NCI-H2227 (cell line): ENCODE results near the gene NSMCE1.
A peak's percentile ranks its signal among the peaks of the same experiment; 100 is the strongest.

Experiments used
- DNase-seq: peaks from one replicate; lab custom pipeline; 2025; ENCODE audit not compliant: unreplicated experiment; lab: John Stamatoyannopoulos, UW

NSMCE1 gene

GRCh38 chr16:27232901-27233625, 35.5 kb downstream of the NSMCE1 start:
- DNase-seq = no peak

GRCh38 chr16:27232061-27232900, 36.3 kb downstream of the NSMCE1 start:
- DNase-seq = no peak

GRCh38 chr16:27231692-27232060, 36.9 kb downstream of the NSMCE1 start:
- DNase-seq = no peak

DNA sequence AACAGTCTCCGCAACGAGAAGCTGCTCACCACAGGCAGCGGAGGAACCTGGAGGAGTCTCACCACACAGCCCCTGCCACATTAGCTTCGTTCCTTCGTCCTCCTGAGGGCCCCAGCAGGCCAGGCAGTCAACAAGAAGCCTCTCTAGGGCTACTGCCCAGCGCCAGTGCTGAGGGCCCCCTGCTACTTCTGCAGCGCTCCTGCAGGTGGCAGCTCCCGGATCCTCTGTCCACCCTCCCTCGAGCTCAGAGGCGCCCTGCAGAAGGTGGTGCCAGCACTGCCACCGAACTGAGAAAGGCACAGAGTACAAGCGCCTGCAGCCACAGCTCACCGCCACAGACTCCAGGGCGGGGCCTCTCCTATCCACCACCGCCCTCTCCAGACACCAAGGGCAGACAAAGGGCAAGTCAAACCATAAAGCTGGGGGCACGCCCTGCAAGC, 38.0 kb downstream of the NSMCE1 start:
- no peak for DNase-seq

DNA sequence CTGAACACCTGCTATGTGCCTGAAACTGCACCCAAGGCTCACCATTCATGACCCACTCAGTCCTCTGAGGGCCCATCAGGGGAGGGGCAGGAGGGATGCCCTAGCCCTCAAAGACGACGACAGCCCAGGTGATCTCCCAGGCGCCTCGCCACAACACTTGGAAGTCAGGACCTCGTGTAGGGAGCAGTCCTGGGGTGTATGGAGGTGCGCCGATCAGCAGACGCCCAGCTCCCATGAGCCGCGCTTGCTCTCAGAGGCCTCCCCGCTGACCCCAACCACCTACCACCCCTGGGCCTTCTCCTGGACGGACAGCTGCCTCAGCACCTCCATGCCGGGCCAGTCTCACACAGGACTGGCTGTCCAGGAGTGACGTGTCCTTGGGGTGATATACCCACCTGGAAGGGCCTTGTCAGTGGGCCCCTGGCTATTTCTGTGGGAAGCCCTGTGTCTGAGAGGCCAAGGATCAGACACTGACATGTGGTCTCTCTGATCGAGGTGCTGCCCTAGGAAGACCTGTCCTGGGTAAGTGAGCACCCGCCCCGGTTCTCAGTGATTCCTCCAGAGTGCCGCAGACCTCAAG, 38.6 kb downstream of the NSMCE1 start:
- DNase-seq = no peak

GRCh38 chr16:27228621-27229501, 39.7 kb downstream of the NSMCE1 start:
- no peak for DNase-seq

DNA sequence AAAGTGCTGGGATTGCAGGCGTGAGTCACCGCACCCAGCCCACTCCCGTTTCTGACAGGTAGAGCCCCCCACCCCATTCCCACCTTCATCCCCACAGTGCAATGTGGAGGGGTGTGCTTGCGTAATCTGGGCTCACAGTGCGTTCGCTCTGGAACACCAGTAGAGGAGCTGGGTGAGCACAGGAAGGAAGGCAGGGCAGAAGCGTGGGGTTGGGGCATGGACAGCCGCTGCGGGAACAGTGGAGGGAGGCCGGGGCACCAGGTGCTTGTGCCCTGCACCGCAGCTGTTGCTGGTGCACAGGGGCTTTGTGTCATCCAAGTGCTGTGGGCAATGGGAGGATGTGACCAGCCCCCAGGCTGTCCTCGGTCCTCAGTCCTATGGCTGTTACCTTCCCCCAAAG, 40.5 kb downstream of the NSMCE1 start:
- no peak for DNase-seq

DNA sequence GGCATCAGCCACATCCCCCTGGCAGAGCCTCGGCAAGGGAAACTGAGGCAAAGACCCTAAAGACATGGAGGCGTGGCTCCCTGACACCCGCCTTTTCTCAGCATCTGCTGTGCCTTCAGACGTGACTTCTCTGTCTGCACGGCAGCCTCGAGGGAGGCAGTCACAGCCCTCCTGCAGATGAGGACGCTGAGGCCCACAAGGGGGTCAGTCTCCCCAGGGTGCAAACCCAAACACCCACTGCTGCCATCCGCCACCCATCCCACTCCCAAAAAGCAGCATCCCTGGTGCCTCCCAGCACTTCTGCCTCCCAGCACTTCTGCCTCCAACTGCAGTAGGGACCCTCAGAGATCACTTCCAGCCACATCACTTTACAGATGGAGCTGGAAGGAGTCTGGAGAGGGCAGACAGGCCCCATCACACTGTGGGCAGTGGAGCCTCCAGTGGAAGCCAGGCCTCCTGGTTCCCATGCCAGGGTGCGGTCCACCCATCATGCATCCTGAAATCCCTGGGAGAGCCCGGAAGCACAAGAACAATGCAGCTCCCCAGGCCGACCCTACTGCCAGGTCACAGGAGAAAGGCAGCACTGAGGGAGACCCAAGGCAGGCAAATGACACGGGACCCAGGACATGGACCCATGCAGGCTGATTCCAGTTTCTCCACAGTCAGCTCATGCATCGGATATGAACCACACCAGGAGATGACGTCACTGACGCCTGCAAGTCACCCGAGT, 41.4 kb downstream of the NSMCE1 start:
- DNase-seq = no peak

DNA sequence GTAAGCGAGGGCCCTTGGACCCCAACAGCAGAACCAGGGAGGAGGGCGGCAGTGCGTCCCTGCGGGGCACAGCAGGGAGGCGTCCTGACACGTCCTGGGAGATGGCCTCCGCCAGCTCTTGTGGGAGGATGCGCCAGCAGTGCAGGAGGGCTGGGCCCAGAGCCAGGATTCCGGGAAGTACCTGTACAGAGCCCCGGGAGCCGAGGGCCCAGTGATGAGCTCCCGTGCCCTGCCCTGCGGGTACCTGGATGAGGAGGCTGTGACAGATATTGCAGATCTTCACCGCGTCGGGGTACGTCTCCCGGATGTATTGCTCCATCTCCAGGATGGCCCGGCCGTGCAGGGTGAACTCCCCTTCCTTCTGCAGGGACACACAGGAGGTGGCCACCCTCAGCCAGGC, 42.1 kb downstream of the NSMCE1 start:
- no peak for DNase-seq

DNA sequence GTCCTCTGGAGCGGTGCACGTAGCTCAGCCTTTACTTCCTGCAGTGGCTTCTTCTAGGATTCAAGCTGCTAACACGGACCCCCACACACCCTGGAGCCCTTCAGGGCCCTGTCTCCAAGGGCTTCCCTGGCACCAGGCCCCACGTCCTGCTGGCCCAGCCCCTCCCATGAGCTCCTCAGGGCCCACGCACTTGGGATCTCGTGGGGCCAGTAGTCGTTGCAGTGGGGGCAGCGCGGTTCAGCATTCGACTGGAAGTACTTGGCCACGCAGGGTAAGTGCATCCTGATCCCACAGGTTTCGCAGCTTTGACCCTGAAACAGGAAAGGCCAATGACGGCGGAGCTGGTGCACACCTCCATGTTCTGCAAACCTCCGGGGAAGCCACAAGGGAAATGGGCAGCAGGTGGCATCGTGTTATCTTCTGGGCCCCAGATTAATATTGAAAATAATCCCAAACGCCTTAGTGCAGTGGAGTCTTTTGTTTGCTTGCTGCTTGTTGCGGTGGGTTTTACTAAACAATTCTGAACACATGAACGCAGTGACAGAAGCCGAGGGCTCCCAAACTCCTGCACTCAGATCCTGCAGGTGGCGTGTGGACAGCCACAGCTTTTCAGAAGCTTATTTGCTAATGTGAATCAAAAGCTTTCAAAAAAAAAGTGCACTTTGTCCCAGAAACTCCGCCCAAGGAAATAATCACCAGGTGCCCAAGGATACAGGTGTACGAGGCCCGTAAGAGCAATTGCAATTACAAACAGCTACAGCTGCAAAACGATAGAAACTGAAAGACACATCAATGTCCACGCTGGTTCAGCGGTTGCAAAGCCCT, 42.8 kb downstream of the NSMCE1 start:
- DNase-seq = no peak

DNA sequence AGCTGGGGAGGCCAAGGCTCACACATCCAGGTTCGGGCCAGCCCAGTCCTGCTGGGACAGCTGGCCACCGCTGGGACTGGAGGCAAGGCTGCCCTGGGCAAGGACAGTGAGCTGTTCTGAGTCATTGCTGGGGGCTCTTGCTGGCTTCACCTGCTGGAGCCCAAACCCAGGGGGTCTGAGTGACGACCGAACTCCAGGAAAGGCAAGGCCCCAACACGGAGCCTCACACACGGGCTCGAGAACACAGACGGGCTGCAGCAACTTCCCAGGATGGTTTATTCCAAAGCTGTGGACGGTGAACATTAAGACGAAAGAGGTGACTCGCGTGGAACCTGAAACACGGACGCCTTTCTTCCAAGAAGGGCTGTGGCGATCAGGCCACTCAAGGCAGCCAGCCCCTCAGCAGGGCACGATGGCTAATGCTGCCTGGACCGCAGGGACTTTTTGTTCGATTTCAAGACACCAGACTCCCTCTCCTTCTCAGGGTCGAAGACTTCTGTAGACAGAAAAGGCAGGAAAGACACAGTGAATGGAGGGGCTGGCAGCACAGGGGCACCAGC, 43.8 kb downstream of the NSMCE1 start:
- DNase-seq = no peak

- DNase-seq = no peak
Measured at GRCh38 chr16:27224271-27224737, 44.3 kb downstream of the NSMCE1 start.

DNA sequence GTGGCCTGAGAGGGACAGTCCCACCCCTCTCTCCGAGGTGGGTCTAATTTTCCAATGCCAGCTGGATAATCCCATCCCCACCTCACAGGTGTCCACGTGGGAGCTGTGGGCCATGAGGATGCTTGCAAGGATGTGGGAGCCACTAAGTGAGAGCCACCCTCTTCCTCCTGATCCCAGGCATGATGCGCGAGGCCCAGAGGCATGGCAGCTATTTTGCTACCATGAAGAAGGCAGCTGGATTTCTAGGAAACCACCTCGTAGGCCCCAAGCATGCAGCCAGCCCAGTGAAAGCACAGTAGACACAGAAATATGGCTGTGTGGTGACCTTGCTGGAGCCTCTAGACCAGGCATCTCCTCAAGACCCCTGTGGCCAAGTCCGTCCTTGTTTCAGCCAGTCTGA, 44.9 kb downstream of the NSMCE1 start:
- no peak for DNase-seq

DNA sequence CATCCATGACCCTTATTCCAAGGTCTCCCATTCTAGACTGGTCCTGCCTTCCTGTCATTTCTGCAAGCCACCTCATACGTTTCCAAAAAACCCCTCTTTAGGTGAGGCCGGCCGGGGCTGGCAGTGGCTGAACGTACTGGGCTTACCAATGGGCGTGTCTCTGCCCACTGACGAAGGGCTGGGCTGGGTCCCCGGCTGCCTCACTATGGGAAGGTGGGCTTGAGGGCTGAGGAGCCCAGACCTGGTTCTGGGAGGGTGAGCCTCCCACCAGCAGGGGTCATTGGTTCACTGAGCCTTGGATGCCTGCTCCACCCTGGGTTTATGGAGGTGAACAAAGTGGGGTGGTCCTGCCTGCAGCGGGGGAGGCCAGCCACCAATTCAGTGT, 45.4 kb downstream of the NSMCE1 start:
- DNase-seq = no peak

DNA sequence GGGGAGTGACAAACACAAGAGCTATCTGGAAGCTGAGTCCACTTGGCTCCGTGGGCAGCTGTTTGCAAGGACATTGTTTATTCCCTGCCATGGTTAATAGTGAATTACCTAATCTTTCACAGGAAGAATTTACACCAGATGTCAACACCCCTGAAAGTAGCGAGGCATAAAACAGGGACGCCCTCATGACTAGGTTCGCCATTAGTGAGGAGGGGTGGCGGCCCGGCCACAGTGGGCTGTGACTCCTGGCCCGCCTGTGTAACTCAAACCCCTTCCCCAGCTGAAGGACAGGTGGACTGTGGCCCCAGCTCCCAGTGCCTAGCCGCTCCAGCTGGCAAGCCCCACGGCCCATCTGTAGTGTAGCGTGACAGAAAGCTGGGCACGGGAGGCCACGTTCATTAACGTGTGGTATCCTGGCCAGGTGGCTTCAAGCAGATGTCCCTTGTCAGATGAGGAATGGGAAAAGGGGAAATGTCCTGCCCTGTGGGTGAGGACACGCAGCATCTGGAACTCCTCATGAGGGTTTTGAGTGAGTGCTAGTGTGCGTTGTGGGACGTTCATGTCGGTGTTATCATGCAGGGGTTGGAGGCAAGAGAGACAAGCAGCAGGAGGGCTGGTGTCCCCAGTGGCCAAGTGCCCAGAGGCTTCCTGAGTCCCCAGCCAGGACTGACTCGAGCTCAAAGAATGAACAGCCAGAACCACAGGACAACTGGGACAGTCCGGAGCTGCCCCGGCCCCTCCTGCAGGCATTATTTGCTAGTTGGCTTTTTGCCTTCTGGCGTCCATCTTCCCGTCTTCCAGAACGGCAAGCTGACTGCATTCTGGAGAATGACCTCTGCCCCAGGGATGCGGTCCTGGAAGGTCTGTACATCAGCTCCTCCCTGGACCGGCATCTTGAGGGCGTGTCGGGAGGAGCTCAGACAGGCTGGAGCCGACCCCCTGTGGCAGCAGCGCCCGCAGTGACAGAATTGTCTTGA, 46.0 kb downstream of the NSMCE1 start:
- DNase-seq = peak; percentile 64

GRCh38 chr16:27221576-27222248, 46.9 kb downstream of the NSMCE1 start:
- no peak for DNase-seq

- no peak for DNase-seq
Measured at GRCh38 chr16:27220991-27221390, 47.6 kb downstream of the NSMCE1 start.
